ENCODE data around the gene DNASE1L1. TPM values are rescaled to one million over a fixed set of nuclear protein-coding genes. Genes with fewer than 3 reads are reported as not detected.
A peak's percentile ranks its signal among the peaks of the same experiment; 100 is the strongest.

Gene DNASE1L1
- total RNA-seq: 49.2 TPM

- peak; percentile 64 for DNase-seq
These were observed at the start of gene DNASE1L1 for GRCh38 chrX:154409222-154409871. DNASE1L1 (minus strand) TSS chrX:154409254; CDS start chrX:154405568, 3,686 bp downstream.

GRCh38 chrX:154458116-154458953 lies 49.3 kb upstream of the DNASE1L1 start, which contains the start of gene PLXNA3:
PLXNA3 (plus strand) TSS chrX:154458281; CDS start chrX:154460184, 1,903 bp downstream.
- peak; percentile 64 for DNase-seq

- DNase-seq: peak; percentile 32
These were observed 48.5 kb upstream of the DNASE1L1 start for GRCh38 chrX:154457491-154458115.

- DNase-seq: no peak
These were observed 43.8 kb upstream of the DNASE1L1 start for GRCh38 chrX:154452823-154453222.

GRCh38 chrX:154450312-154450711 lies 41.3 kb upstream of the DNASE1L1 start:
- no peak for DNase-seq

GRCh38 chrX:154449618-154450017 lies 40.6 kb upstream of the DNASE1L1 start:
- DNase-seq: no peak

- no peak for DNase-seq
These were observed 39.4 kb upstream of the DNASE1L1 start for GRCh38 chrX:154448484-154448883.

- DNase-seq: no peak
These were observed 37.4 kb upstream of the DNASE1L1 start for GRCh38 chrX:154446430-154446829.

GRCh38 chrX:154445776-154446175 lies 36.7 kb upstream of the DNASE1L1 start:
- no peak for DNase-seq

GRCh38 chrX:154444755-154445246 lies 35.7 kb upstream of the DNASE1L1 start:
- no peak for DNase-seq

GRCh38 chrX:154443992-154444754 lies 35.1 kb upstream of the DNASE1L1 start, which contains the start of gene FAM50A:
FAM50A (plus strand) TSS chrX:154444141; CDS start chrX:154444236, 95 bp downstream.
- DNase-seq: peak; percentile 86

- DNase-seq: no peak
These were observed 34.4 kb upstream of the DNASE1L1 start for GRCh38 chrX:154443479-154443910.

GRCh38 chrX:154441984-154442707 lies 33.1 kb upstream of the DNASE1L1 start:
- DNase-seq: no peak

- DNase-seq: no peak
These were observed 32.5 kb upstream of the DNASE1L1 start for GRCh38 chrX:154441564-154441963.

GRCh38 chrX:154440623-154441357 lies 31.7 kb upstream of the DNASE1L1 start:
- no peak for DNase-seq

GRCh38 chrX:154439841-154440240 lies 30.8 kb upstream of the DNASE1L1 start:
- no peak for DNase-seq

- no peak for DNase-seq
These were observed 29.2 kb upstream of the DNASE1L1 start for GRCh38 chrX:154437971-154438893.

GRCh38 chrX:154436983-154437752 lies 28.1 kb upstream of the DNASE1L1 start, which contains the start of gene GDI1:
GDI1 (plus strand) TSS chrX:154437154; CDS start chrX:154437255, 101 bp downstream.
- DNase-seq: peak; percentile 46
